Colon (tissue), 2 donors: ENCODE measurements around the gene ATXN7L3.
"Not testable (repeated sequence)": the region's sequence is repeated elsewhere in the genome, so short reads cannot be mapped to it uniquely, and the experiment has no call there.

Experiments used
- FAIRE-seq: peaks from 2 replicates; lab custom pipeline; 2012; peaks lifted over from hg19 to GRCh38; lab: Jason Lieb, UNC
- donor health status: control.
- donor health status: control.

Gene ATXN7L3, protein sequence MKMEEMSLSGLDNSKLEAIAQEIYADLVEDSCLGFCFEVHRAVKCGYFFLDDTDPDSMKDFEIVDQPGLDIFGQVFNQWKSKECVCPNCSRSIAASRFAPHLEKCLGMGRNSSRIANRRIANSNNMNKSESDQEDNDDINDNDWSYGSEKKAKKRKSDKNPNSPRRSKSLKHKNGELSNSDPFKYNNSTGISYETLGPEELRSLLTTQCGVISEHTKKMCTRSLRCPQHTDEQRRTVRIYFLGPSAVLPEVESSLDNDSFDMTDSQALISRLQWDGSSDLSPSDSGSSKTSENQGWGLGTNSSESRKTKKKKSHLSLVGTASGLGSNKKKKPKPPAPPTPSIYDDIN

DNA sequence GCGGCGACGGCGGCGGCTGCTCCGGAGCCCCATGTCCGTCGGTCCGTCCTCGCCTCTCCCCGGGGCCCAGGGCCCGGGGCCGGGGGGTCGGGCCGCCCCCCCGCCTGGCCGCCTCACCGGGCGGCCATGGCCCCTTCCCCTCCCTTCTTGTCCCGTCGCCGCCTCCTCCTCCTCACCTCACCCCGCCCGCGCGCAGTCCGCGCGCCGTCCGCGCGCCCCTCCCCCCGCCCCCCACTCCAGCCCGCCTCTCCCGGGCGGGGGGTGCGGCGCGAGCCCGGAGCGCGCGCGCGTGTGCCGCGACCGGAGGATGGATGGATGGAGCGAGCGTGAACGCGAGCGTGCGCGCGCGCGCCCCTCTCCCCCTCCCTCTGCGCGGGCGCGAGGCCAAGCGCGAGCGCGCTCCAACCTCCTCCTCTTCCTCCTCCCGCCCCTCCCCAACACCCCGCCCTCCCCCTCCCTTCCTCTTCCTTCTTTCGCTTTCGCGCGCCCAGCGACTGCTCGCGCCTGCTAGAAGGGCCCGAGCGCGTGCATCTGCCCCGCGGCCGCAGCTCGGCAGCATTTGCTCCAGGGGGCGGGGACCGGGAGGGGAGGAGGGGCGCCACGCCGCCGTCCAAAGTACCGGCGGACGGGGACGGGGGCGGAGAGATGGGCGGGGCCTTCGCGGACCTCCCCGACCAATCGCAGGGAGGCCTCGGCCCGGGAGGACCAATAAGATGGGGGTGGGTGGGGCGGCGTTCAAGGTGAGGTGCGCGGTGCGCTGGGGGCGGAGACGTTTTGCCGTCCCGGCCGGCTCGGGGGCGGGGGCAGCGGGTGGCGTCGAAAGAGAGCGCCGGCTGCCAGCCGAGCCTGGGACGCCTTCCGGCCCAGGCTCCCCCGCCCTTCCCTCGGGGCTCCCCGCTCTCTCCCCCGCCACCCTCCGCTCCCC, at the start of gene ATXN7L3:
TSS of gene ATXN7L3 (minus strand) at position 332 of the 925 bp plus-strand sequence. CDS start 1,814 bp downstream, outside the sequence.
- no peak for FAIRE-seq

DNA sequence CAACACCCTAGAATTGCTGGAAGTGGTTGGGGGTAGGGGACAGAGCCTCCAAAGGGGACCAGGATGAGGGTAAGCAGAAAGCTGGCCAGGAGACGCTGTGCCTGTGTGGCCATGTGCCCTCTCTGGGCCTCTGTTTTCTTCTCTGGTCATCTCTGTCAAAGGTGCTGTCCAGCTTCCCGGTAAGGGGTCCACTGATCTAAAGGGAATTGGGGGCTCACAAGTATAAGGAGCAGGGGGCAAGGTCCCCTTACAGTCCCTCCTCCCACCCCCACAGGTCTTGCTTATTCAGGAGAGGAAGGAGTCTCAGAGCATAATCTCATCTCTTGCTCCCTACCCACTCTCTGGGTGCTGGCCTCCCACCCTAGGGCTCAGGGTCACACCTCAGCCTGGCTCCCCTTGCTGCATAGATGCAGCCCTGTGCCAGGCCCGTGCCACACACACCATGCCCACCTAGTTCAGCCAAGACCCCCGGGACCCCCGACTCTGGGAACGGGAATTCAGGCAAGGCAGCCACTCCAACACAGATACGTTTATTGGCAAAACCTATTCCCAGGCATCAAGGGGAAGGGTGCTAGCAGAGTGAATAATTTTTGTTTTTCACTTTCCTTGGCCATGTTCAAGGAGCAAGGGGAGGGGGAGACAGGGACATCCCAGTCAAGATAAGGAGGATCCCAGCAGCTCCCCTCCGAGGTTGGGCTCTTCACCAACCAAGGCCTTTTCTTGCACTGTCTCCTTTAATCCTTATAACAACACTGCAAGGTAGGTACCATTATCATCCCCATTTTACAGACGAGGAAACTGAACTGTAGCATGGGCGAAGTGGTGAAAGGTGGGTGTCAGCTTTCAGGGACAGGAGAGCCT, 48.4 kb upstream of the ATXN7L3 start:
- no peak for FAIRE-seq

DNA sequence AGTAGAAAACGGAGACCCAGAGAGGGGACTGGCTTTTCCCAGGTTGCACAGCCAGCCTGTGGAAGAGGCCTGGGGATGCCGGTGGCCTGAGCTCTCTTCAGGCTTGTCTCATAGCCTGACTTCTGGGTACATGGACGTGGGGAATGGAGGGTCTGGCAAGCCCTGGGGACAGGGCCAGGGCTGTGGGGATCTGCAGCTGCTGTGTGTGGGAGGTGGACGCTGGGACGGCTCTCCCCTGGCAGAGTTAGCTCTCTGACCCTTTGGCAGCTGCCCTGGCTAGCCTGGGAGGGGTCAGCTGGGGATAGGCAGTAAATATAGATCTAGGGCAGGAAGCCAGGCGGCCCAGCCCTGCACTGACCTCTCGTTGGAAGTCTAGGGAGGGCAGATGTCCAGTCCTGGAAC, 47.8 kb upstream of the ATXN7L3 start:
- FAIRE-seq, result no peak

DNA sequence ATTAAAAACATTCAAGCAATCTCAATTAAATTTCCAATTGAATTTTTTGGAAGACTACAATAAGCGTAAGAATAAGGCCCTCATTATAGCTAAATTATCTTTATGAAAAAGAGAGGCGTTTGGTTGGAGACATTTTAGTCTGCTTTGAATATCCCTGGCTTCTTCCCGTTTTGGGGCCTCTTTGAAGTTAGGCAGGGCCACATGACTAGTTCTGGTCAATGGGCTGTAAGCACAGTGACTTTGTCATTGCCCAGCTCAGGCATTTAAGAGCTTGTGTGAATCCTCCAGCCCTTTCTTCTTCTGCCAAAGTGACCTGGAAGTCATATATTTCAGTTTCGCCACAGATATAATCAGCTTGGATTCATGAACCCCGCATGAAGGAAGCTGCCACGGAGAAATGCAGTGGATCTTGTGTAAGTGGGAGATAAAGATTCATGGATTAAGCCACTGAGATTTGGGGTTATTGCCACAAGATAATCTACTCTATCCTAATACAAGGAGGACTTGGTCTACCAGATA, 41.5 kb upstream of the ATXN7L3 start:
- FAIRE-seq, result no peak

DNA sequence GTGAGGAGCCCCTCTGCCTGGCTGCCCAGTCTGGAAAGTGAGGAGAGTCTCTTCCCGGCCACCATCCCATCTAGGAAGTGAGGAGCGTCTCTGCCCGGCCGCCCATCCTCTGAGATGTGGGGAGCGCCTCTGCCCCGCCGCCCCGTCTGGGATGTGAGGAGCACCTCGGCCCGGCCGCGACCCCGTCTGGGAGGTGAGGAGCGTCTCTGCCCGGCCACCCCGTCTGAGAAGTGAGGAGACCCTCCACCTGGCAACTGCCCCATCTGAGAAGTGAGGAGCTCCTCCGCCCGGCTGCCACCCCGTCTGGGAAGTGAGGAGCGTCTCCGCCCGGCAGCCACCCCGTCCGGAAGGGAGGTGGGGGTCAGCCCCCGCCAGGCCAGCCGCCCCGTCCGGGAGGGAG, 38.2 kb upstream of the ATXN7L3 start:
- FAIRE-seq, result not testable (repeated sequence)

DNA sequence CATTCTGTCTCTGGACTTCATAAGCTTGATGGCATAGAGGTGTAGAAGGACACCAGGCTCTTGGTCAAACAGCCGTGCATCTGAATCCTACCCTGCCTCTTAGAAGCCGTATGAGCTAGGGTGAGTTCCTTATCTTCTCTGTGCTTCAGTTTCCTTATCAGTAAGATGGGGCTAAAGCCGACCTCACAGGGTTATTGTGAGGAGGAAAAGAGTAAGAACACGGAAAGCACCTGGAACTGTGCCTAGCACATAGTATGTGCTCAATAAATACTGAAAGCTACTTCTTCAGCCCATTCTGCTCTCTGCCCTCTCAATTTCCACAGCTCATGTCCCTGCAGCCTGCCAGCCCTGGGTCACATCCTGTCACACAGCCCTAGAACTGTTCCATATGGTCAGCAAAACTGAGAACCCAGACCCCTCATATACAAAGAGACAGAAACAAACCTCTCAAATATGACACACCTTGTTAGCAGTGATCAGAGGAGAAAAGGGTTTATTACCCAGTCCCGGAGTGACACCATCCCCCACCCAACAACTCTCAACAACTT, 36.8 kb upstream of the ATXN7L3 start:
- no peak for FAIRE-seq

DNA sequence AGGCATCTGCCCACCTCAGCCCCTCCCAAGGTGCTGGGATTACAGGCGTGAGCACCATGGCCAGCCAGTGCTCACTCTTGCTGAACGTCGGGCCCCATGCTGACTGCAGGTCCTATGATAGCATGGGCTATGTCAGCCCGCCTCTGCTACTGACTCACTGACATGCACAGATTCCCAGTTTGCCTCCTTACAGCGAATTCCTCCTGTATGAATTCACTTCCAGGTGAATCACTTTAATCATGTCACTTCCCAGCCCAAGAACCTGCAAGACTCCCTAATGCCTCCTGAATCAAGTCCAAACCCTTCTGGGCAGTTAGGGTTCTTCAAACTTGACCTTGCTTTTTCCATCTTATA, 35.9 kb upstream of the ATXN7L3 start:
- FAIRE-seq, result no peak

DNA sequence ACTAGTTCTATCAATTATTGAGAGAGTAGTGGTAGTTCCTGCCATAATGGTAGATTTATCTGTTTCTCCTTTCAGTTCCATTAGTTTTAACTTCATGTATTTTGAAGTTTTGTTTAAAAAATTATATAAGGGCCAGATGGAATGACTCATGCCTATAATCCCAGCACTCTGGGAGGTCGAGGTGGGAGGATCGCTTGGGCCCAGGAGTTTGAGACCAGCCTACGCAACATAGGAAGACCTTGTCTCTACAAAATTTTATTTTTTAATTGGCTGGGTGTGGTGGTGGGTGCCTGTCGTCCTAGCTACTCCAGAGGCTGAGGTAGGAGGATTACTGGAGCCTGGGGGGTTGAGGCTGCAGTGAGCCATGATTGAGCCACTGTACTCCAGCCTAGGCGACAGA, 33.9 kb upstream of the ATXN7L3 start:
- no peak for FAIRE-seq

DNA sequence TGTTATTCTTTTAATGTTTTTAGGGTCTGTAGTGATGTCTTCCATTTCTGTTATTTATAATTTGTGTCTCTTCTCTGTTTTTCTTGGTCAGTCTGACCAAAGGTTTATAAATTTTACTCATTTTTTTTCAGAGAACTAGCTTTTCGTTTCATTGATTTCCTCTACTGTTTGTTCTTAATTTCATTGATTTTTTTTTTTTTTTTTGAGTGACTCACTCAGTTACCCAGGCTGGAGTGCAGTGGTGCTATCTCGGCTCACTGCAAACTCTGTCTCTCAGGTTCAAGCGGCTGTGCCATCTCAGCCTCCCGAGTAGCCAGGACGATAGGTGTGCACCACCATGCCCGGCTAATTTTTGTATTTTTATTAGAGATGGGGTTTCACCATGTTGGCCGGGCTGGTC, 32.4 kb upstream of the ATXN7L3 start:
- FAIRE-seq, result no peak

DNA sequence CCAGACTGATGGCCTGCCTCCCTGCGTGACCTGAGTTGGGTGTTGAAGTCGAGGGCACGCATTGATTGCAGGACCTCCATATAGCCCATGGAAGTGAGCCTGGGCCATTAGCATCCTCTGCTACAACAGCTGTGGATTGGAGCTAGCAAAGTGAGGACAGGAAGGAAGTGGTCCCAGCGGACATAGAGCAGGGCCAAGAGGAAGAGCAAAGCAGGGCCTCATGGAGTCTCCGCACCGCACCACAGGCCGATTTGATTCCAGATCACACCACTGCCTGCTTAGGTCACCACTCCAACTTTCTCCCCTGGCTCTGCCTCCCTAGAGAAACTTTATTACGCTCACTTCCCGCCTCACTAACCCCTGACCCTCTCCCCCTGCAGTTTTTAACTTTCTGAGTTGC, 30.5 kb upstream of the ATXN7L3 start:
- FAIRE-seq, result no peak

DNA sequence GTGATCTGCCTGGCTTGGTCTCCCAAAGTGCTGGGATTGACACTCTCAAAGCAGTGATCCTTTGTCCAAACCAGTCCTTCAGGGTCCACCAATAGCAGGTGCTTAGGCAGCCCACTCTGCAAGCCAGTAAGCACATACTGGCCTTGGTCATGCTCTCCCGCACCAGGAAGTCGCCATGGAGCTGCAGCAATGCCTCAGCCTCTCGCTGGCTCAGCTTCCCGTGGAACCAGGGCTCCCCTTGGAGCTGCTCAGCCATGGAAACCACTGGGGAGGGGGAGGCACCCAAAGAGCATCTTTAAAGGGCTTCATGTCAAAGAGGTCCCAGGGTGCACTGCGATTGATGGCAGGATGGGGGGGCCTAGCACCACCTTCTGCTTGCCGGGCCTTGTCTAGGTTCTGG, 29.4 kb upstream of the ATXN7L3 start:
- FAIRE-seq, result no peak

DNA sequence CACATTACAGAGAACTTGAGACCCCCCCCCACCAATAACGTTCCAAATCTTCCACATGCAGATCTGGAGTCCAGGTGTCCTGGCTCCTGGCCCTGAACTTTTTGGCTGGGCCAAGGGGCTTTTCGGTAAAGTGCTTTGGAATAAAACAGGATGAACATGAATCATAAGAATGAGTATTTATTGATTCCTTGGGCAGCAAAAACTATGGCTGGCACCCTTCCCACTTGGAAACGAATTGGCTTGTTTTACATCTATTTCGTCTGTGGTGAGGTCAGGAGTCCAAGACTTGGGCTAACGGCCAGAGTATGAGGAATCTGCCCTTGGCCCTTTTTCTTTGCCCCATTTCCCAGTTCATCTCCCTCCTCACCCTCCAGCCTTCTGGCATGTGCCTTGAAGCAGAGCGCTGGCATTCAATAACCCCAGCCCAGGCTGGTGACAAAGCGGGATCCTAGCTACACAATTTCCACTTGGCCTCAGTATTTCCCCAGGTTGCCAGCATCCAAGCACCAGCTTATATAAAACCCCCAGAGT, 23.9 kb upstream of the ATXN7L3 start:
- FAIRE-seq, result no peak

DNA sequence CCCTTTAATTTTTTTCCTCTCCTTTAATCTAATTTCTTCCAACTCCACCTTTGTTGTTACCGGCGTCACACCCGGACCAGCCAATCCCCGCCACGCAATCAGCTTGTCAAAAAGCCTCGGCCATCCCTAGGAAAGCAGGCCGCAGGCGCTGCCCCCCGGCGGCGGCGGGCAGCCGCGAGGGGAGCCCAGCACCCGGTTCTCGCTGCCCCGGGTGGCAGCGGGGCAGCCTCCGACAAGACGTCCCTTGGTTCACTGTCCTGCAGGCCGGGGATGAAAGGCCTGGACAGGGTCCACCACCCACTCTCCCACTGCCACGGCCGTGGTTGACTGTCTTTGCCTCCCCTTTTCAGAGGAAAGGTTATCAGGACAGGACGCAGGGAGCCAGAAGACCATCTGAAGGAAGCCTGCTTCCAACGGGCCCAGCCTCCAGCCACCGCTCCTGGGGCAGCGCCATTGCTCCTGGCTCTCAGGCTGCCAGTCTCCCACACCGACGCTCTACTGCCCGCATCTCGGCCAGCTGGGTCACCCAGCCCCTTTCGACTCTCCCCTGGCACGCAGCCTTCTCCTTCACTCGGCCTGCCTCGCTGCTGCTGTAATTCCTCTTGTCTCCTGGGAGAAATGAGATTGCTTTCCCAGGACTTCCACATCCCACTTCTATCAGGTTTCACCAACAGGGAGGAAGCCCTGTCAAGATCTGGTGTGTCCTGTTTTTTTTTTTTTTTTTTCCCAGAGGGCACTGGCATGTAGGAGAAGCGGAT, 22.6 kb upstream of the ATXN7L3 start:
- no peak for FAIRE-seq

DNA sequence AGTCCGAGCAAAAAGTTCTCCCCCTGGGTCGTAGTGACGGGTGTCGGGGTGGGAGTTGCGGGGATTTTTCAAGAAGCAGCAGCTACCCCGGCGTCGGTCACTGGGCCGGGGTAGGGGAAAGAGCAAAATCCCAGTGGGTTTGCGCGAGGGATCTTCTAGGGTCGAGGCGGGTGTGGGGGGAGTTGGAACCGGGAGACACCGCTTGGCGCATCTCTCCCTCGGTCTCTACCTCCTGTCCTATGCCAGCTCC, 22.1 kb upstream of the ATXN7L3 start:
- FAIRE-seq, result no peak

DNA sequence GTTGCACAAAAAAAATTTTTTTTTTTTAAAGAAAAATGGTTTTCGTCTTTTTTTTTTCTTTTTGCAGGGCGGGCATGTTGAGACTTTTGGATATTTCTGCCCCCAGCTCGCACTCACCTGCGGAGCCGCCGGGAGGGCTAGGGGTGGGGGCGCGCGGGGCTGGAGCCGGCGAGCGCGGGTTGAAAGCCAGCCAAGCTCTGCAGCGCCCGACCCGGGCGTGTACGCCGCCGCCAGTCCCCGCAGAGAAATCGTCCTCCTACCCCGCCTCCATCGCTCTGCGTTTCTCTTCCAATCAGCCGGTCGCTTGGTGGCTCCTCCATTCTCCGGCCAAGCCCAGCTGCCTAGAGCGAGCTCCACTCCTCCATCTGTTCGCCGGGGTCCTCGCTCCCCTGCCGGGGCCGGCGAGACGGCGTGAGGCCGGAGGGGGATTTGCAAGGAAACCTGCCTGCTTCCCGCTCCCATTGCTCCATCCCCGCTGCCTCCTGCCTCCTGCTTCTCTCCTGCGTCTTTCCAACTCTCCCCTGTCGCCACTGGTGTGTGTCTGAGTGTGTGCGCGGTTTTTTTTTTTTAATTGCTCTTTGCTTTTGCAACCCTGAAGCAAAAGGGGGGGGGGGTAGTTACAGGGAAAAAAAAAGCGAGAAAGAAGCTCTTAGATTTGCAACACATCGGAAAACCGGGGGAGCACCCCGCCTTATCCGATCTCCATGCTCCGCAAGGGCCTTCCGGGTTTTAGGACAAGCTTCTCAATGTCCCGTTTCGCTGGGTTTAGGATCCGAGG, 21.6 kb upstream of the ATXN7L3 start:
- FAIRE-seq, result no peak

DNA sequence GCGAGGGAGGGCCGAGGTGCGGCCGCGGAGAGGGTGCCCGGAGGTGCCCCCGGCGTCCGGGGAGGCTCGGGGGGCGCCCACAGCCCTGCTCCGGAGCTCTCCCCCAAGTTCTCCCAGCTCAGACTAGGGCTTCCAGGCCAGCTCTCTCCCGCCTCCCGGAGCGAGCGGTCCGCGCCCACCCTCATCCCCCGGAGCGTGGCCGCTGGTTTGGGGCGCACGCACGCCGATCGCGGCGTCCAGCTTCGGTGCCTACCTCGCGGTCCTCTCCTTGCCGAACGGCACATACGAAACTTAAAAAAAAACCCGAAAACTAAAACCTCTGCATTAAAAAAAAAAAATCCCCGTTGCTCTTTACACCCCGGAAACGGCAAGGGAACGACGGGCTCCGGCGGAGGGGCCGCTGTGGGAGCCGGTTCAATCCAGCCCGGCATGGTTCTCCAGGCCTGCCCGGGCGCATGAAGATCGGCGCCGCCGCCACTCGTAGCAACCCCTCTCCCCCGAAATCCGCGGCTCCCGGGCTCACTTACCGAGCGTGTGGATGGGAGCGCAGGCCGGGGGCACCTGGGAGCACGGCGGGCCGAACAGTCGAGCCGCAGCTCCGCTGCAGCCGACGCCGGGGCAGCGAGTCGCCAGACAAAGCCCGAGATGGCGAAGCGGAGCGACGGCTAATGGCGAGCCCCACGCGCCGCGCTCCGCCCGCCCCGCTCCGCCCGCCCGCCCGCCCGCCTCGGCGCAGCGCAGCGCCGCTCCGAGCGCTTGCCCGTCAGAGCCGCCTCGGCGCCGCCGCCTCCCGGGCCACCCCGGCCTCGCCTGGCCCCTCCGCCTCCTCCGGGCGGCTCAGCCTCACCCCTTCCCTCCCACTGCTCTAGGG, 20.8 kb upstream of the ATXN7L3 start:
- FAIRE-seq, result no peak

DNA sequence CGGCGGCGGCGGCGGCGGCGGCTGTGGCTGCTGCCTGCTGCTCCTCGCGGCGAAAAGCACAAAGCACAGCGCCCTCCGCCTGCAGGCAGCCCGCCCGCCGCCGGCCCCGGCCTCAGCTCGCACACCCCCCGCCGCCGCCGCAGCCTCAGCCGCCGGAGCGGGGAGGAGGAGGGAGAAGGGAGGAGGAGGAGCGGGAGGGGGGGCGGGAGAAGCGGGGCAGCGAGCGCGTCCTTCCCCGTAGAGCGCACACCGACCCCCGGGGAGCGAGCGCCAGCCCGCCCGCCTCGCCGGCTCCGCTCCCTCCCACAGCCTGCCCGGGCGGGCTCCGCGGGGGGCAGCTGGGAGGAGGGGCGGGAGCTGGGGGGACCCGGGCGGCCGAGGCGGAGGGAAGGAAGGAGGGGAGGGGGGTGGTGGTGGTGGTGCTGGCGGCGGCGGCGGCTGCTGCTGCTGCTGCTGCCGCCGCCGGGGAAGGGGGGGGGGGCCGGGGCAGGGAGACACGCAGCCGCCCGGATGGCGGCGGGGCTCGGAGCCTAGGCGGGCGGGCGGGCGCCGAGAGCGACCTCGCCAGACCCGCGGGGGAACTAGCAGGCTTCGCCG, 20.0 kb upstream of the ATXN7L3 start, which contains the start of gene UBTF:
TSS of gene UBTF (minus strand) at position 60 of the 597 bp plus-strand sequence. CDS start 1,446 bp downstream, outside the sequence.
- FAIRE-seq, result no peak

DNA sequence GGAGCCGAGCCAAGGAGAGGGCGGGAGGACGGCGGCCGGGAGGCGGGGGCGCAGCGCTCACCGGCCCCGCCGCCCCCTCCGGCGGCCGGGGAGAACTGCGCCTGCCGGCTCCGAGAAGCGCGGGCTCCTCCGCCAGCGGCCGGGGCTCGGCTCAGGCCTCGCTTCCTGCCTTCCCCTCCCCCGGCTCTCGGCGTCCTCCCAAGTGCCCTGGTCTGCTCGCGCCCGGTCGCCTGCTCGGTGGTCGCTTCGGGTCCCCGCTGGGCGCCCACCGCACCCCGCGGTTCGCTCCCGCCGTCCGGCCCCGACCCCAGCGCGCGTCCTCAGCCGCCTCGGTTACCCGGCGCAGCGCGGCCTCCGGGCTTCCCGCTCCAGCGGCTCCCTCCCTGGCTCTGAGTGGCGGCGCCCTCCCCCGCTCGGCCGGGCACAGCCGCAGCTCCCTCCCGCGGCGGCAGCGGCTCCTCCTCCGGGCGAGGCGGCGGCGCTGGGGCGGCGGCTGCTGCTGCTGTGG, 19.5 kb upstream of the ATXN7L3 start:
- FAIRE-seq, result no peak
